ENCODE data around the gene TTC17.

TTC17 gene

GRCh38 chr11:43376065-43376464 is 17.3 kb downstream of the TTC17 start:
- H2AFZ ChIP-seq (ENCODE audit: low read length): no peak overlapping the region
- H3K9ac ChIP-seq (ENCODE audit: low read depth, low read length, poor library complexity, severe bottlenecking): no peak overlapping the region
- no peak overlapping the region for H3K4me2 ChIP-seq (ENCODE audit: low read depth, low read length, poor library complexity, severe bottlenecking)
- H4K20me1 ChIP-seq (ENCODE audit: insufficient read depth, low read length, poor library complexity, severe bottlenecking): peaks cover 30% of the 10 kb centered on the region
- no peaks in the 10 kb centered on the region for H3F3A ChIP-seq (ENCODE audit: low read depth)
- H3K36me3 ChIP-seq (ENCODE audit: insufficient read depth, low read length): peaks cover 36% of the 10 kb centered on the region; the same call in 1 of the 2 replicates
- H3K9me2 ChIP-seq (replicated peaks; ENCODE audit: low read depth, low read length): no peaks in the 10 kb centered on the region
- no peaks in the 10 kb centered on the region for H3K9me3 ChIP-seq (ENCODE audit: insufficient read depth, low read depth, low read length)
- H3K4me1 ChIP-seq (ENCODE audit: insufficient read depth, low read length, poor library complexity, severe bottlenecking): no peaks in the 10 kb centered on the region
- H3K27me3 ChIP-seq (ENCODE audit: insufficient read depth, low read length, poor library complexity, severe bottlenecking): no peaks in the 10 kb centered on the region
- H3K4me3 ChIP-seq (ENCODE audit: low read length, poor library complexity, severe bottlenecking): no peak overlapping the region
- H3K79me2 ChIP-seq (ENCODE audit: insufficient read depth, low read length): peaks cover 68% of the 10 kb centered on the region
- no peak for TF ChIP-seq CTCF (conservative IDR thresholded peaks at IDR 0.05; ENCODE audit: low read length)
- TF ChIP-seq EZH2phosphoT487 (IDR thresholded peaks at IDR 0.05; ENCODE audit: borderline replicate concordance): no peak

GRCh38 chr11:43376594-43376993 is 17.9 kb downstream of the TTC17 start:
- no peak overlapping the region for H3K4me2 ChIP-seq (ENCODE audit: low read depth, low read length, poor library complexity, severe bottlenecking)
- H3K27me3 ChIP-seq (ENCODE audit: insufficient read depth, low read length, poor library complexity, severe bottlenecking): no peaks in the 10 kb centered on the region
- no peaks in the 10 kb centered on the region for H3F3A ChIP-seq (ENCODE audit: low read depth)
- H3K9me2 ChIP-seq (replicated peaks; ENCODE audit: low read depth, low read length): no peaks in the 10 kb centered on the region
- peaks cover 63% of the 10 kb centered on the region for H3K79me2 ChIP-seq (ENCODE audit: insufficient read depth, low read length)
- TF ChIP-seq CTCF (conservative IDR thresholded peaks at IDR 0.05; ENCODE audit: low read length) (no peak), EZH2phosphoT487 (IDR thresholded peaks at IDR 0.05; ENCODE audit: borderline replicate concordance) (no peak)
- peaks cover 36% of the 10 kb centered on the region; the same call in 1 of the 2 replicates for H3K36me3 ChIP-seq (ENCODE audit: insufficient read depth, low read length)
- H3K4me3 ChIP-seq (ENCODE audit: low read length, poor library complexity, severe bottlenecking): no peak overlapping the region
- peaks cover 28% of the 10 kb centered on the region for H4K20me1 ChIP-seq (ENCODE audit: insufficient read depth, low read length, poor library complexity, severe bottlenecking)
- H3K9ac ChIP-seq (ENCODE audit: low read depth, low read length, poor library complexity, severe bottlenecking): no peak overlapping the region
- H3K9me3 ChIP-seq (ENCODE audit: insufficient read depth, low read depth, low read length): no peaks in the 10 kb centered on the region
- H3K4me1 ChIP-seq (ENCODE audit: insufficient read depth, low read length, poor library complexity, severe bottlenecking): no peaks in the 10 kb centered on the region
- no peak overlapping the region for H2AFZ ChIP-seq (ENCODE audit: low read length)

- H3K4me3 ChIP-seq (ENCODE audit: low read length, poor library complexity, severe bottlenecking): no peak overlapping the region
- peaks cover 59% of the 10 kb centered on the region for H3K79me2 ChIP-seq (ENCODE audit: insufficient read depth, low read length)
- no peak overlapping the region for H2AFZ ChIP-seq (ENCODE audit: low read length)
- no peak overlapping the region for H3K4me2 ChIP-seq (ENCODE audit: low read depth, low read length, poor library complexity, severe bottlenecking)
- H3K27me3 ChIP-seq (ENCODE audit: insufficient read depth, low read length, poor library complexity, severe bottlenecking): no peaks in the 10 kb centered on the region
- H3K9ac ChIP-seq (ENCODE audit: low read depth, low read length, poor library complexity, severe bottlenecking): no peak overlapping the region
- no peaks in the 10 kb centered on the region for H3K9me2 ChIP-seq (replicated peaks; ENCODE audit: low read depth, low read length)
- TF ChIP-seq CTCF (conservative IDR thresholded peaks at IDR 0.05; ENCODE audit: low read length) (no peak), EZH2phosphoT487 (IDR thresholded peaks at IDR 0.05; ENCODE audit: borderline replicate concordance) (no peak)
- H4K20me1 ChIP-seq (ENCODE audit: insufficient read depth, low read length, poor library complexity, severe bottlenecking): peaks cover 32% of the 10 kb centered on the region
- no peaks in the 10 kb centered on the region for H3F3A ChIP-seq (ENCODE audit: low read depth)
- H3K4me1 ChIP-seq (ENCODE audit: insufficient read depth, low read length, poor library complexity, severe bottlenecking): no peaks in the 10 kb centered on the region
- H3K36me3 ChIP-seq (ENCODE audit: insufficient read depth, low read length): peaks cover 38% of the 10 kb centered on the region; the same call in 1 of the 2 replicates
- no peaks in the 10 kb centered on the region for H3K9me3 ChIP-seq (ENCODE audit: insufficient read depth, low read depth, low read length)
Observed at GRCh38 chr11:43377389-43377788, 18.7 kb downstream of the TTC17 start.

All from Loucy (cell line).